ENCODE data around the gene WARS2.
"Not testable (repeated sequence)": the region's sequence is repeated elsewhere in the genome, so short reads cannot be mapped to it uniquely, and the experiment has no call there.

WARS2 gene

DNA sequence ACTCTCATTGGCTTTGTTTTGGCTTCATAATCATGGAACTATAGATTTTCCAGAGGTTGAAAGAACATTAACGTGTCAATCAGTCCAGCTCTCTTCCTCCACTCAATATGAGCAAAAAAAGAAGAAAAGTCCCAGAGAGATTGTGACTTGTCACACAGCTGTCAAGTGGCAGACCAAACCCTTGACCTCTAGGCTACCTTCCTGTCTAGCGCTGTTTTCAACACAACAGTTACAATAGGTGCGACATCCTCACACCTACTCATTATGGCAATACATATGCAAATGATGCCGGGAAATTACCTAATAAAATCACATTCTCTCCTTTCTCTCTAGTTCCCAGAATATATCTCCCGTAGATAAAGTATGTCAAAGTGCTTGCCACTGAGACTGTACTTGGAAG lies 1.1 kb downstream of the WARS2 start:
- DNase-seq (ENCODE audit: low read depth in 2 of 2), result peak; percentile 3 to 9

DNA sequence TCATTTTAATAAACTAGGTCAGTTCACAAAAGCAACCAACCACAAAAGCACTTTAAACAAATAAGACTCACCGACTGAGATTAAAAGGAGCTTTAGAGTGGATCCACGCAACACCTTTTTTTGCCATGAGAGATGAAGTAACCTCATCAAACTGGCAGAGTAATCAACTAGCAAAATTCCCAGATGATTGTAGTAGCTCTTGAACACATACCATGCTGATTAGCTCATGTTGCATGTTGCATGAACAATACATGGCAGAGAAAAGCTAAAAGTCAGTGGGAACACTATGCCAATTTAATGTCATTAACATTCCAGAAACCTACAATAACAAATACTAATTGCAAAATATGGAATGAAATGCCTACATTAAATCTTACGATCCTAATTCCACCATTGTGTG lies 4.1 kb downstream of the WARS2 start:
- DNase-seq (ENCODE audit: low read depth in 2 of 2), result no peak

DNA sequence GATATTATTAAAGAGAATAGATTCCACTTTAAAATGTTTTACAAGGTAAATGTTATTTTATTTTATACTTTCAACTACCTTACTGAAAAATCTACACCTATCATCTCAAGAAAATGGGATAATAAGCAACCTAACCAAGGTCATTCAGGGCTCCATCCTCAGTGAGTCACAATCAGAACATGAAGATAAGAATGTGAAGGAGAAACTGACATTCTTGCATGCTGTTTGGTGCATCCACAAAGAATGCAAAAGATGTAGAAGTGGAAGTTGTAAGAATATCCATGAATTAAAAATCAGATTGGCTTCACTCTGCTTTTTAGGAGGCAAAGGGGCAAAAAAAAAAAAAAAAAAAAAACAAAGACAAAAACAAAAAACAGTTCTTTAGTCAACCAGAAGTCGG lies 6.5 kb downstream of the WARS2 start:
- DNase-seq (ENCODE audit: low read depth in 2 of 2), result no peak

DNA sequence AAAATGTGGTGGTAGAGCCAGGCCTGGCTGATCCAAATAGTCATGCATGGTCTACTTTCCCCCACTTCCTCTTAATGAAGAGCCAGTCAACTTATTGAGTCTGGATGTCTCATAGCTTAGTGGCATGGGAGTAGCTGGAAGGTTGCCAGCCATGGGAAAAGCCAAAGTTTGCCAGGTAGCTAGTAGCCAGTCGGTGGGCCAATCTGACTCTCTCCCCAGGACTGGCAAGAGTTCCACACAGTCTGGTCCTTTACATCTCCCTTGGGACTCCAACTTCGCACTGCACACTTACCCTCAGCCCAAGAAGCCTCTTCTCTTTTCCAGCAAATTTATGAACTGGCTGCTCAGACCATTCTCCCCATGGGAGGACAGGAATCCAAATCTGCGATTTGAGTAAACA lies 8.3 kb downstream of the WARS2 start:
- DNase-seq (ENCODE audit: low read depth in 2 of 2), result no peak

DNA sequence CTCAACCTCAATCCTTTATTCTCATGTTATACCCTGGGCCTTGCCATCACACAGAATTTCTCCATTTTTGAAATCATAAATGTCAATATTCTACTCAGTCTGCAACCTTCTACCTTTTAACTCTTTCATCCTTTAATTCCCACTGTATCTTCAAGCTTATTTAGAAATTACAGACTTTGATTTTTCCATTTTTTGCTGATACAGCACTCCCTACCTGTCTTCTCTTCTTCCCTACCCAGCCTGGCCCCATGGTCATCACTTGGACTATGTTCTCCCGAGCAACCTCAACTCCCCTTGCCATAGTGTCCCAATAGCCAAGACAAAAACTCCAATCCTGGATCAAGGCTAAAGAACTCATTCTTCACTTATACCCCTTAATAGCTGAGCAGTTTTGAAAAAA lies 14.6 kb downstream of the WARS2 start:
- no peak for DNase-seq (ENCODE audit: low read depth in 2 of 2)

DNA sequence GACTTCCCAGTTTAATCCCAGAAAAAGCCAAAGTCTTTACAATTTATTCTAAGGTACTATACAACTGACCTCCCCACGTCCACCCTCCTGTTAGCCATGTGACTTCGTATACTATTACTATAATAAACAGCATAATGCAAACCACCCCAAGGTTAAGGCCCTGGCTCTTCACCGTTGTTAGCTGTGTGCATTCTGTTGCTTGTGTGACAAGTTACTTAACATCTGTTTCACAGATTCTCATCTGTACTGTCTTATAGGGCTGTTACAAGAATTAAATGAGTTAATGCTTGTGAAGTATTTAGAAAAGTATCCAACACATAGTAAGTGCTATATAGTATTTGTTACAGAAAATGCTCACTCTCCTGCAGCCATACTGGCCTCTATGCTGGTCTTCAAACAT lies 15.7 kb downstream of the WARS2 start:
- DNase-seq (ENCODE audit: low read depth in 2 of 2), result no peak

DNA sequence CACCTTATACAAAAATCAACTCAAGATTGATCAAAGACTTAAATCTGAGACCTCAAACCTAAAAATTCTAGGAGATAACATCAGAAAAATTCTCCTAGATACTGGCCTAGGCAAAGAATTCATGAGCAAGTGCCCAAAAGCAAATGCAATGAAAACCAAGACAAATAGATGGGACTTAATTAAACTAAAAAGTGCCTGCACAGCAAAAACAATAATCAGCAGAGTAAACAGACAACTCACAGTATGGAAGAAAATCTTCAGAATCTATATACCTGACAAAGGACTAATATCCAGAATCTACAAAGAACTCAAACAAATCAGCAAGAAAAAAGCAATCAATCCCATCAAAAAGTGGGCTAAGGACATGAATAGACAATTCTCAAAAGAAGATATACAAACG lies 18.6 kb downstream of the WARS2 start:
- DNase-seq (ENCODE audit: low read depth in 2 of 2), result not testable (repeated sequence)

DNA sequence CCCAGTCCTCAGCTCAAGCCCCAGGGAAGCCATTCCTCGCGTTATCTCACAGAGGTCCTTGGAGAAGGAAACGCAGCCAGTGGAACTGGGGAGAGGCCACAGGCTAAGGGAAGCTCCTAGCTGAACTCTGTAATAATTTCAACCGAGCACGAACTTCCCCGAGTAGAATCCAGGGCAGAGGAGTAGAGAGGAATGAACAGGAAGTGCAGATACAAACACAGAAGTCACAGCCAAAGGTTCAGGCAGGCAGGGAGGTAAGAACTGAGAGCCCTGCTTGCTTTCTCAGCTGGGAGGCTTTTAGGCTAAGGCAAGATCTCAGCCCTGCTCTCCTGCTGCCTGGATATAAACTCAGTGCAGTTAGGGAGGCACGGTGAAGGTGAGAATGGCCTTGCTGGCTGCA lies 23.7 kb downstream of the WARS2 start:
- no peak for DNase-seq (ENCODE audit: low read depth in 2 of 2)

DNA sequence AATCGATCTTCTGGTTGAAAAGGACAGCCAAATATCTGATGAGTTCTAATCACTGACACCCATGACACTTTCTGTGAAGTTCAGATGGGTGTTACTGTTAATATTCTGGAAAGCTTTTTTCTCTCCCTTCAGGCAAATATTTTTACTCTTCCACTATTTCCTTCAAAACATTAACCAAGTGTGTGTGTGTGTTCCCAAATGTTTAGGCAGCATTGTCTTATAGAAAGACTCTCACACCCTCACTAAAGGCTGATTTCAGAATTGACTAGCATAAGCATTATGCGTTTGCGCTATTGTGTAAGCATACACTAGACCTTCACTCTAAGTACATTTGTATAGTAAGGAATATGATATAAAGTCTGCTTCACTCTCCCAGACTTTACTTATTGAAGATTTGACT lies 24.7 kb downstream of the WARS2 start:
- no peak for DNase-seq (ENCODE audit: low read depth in 2 of 2)

DNA sequence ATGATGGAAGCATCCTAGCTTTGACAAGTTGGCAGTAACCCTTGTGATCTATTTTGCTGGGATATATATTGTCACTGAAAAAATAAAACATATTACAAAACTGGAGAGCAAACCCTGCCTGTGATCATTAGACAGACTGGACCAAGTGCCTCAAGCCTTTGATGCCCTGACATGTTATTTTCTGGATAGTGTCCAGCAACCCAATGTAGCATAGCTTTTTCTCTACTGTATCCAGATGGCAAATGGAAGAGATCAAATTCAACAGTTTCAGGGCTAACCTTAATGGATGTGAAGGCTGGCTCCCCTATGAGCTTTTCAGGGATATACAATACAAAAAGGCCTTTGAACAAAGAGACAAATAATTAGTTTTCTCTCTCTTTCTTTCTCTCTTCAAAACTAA lies 25.1 kb downstream of the WARS2 start:
- no peak for DNase-seq (ENCODE audit: low read depth in 2 of 2)

DNA sequence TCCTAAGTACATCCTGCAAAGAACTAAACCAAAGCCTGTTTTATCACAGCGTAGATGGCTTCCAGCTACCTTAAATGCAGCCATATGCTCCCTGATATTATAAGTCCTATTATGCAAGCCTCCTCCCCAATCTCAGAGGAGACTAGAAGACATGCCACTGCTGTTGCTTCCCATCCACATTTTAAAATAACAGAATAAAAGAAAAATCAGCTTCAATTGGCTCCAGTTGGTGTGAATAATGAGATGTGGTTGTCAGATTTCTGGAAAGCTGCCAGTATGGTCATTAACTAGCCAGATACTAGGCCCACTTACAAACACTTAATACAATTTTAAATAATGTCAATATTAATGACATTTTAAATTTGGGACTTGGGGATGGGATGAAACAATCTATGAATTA lies 25.7 kb downstream of the WARS2 start:
- no peak for DNase-seq (ENCODE audit: low read depth in 2 of 2)

DNA sequence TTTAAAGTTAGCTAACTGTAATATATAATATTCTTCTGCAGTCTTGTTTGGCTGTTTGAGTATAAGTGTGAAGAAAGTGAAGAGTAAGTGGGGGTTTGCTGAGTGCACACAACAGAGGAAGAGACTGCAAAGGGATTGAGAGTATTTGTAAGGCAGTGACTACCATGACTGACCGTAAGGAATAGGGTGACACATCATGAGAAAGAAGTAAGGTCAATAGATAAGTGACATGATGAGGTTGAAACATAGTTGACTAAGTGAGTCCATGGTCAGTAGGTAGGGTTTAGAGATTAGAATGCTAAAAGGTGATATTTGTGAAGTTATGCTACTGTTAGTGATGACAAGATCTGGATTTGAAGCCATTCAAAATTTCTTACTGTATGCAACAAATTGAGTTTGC lies 27.7 kb downstream of the WARS2 start:
- no peak for DNase-seq (ENCODE audit: low read depth in 2 of 2)

DNA sequence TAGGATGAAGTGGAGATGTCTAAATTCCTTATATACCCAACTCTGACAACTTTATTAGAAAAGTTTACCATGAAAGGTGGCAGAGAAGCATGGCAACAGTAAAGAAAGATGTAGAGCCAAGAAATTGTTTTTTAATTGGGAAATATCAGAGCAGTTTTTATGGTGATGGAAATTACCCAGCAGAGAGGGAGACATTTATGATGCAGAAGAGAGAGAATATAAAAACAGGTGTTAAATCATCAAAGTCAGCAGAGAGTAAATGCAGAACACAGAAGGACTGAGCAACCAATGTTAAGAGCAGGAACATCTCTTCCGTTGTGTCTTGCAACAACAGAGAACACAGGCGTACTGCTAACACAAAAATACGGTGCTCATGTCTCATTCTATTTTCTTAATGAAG lies 28.2 kb downstream of the WARS2 start:
- DNase-seq (ENCODE audit: low read depth in 2 of 2), result no peak

DNA sequence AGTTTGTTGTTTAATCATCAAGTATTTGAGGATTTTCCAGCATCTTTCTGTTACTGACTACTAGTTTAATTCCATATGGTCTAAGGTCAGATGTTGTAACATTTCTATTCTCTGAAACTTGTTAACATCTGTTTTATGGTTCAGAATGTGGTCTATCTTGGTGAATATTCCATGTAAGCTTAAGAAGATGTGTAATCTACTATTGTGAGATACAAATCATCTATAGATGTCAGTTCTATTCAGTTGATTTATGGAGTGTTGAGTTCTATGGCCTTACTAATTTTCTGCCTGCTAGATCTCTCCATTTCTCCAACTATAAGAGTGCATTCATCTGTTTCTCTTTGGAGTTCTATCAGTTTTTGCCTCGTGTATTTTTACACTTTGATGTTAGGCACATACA lies 31.5 kb downstream of the WARS2 start:
- no peak for DNase-seq (ENCODE audit: low read depth in 2 of 2)

DNA sequence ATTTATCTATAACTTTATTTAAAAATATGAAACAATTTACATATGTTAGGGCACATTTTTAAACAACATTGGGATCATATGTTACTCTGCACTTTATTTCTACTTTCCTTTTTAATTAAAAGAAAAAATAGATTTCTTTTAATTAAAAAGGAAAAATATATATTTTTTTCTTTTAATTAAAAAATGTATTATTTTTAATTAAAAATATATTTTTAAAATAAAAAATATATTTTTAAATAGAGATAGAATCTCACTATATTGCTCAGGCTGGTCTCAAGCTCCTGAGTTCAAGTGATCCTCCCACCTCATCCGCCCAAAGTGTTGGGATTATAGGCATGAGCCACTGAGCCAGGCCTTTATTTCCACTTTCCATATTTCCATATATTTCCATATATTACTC lies 36.7 kb downstream of the WARS2 start:
- no peak for DNase-seq (ENCODE audit: low read depth in 2 of 2)

DNA sequence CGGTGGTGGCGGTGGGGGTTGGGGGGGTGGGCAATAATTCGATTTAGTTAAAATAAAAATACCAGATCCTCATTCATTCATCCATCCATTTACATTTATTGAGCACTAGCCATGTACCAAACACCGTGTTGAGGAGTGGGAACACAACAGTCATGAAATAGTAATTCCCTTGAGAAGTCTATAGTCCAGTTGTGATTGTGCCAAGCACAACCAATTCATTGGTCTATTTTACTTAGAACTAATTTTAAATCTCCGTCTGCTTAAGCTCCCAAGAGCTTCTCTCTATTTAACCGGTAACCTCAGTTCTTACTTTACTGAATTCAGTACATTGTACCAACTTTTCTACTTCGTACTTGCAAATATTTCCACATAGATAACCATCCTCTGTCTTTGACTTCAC lies 38.4 kb downstream of the WARS2 start:
- DNase-seq (ENCODE audit: low read depth in 2 of 2), result no peak

DNA sequence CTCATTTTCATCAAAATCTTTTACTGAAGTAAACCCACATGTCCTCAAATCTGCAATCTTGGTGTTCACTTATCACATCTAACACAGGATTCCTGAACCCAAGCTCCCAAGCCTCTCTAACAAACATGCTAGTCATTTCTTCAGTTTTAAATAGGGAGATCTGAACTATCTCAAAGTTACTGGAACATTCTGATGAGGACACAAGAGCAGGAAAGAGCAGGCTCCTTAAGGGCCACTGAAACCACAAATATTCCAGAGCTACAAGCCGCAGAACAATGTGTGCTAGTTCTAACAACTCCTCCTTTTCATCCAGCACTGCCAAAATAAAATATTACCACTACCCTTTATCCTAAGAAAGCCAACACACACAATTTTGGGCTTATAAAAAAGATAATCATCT lies 38.9 kb downstream of the WARS2 start:
- DNase-seq (ENCODE audit: low read depth in 2 of 2), result no peak

DNA sequence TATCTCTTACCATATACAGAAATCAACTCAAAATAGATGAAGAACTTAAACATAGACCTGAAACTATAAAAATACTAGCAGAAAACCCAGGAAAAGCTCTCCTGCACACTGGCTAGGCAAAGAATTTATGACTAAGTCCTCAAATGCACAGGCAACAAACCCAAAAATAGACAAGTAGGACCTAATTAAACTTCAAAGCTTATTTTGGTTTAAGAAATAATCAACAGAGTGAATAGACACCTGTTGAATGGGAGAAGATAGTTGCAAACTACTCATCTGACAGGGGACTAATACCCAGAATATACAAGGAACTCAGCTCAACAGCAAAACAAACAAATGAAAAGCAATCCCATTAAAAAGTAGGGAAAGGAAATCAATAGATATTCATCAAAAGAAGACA lies 40.7 kb downstream of the WARS2 start:
- DNase-seq (ENCODE audit: low read depth in 2 of 2), result no peak

DNA sequence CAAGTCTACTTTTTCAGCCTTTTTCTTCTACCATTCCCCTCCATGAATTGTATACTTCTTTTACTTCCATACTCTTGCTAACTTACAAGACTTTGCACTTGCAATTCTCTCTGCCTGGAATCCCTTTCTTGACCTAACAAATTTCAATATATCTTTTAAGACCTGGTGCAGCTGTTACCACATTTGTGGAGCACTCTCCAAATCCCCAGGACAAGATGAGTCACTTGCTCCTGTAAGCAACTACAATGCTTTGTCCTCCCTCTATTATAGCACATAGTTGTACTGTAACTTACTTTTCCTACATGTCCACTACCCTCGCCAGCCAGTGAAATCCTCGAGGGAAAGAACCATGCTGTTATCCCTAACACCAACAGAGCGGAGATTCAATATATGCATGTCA lies 43.1 kb downstream of the WARS2 start:
- DNase-seq (ENCODE audit: low read depth in 2 of 2), result no peak

DNA sequence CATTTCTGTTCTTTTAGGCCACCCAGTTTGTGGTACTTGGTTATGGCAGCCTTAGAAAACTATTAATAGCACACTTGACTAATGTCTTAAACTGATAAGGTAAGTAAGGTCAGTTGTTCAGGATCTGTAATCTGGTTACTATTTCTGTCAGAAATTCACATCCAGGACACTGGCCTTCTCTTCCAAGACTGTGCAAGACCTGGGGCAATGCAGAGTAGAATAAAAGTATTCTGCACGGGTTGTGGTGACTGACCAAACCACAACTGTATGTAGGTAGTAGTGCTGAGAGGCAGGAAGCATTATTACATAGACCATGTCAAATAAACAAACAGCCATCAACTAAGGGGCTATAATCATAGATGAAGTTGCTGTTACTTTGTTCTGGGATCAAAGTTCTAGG lies 46.7 kb downstream of the WARS2 start:
- DNase-seq (ENCODE audit: low read depth in 2 of 2), result no peak

DNA sequence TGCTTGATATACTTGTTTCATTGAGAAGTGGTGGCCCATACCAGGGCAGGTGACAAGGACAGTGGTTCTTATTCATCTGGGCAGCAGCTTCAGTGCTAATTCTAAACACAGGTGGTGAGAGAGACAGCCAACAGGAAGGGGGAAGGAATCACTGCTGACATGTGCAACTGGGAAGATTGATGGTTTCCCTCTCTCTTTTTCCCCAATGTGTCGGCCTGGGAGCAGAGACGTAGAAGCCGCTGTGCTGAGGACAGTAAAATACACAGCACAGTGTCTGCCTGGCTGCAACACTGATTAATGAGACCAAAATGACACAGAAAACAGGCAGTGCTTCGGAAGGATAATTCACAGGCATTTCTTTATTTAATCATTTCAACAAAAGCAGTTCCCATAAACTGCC lies 48.8 kb downstream of the WARS2 start:
- DNase-seq (ENCODE audit: low read depth in 2 of 2), result no peak

DNA sequence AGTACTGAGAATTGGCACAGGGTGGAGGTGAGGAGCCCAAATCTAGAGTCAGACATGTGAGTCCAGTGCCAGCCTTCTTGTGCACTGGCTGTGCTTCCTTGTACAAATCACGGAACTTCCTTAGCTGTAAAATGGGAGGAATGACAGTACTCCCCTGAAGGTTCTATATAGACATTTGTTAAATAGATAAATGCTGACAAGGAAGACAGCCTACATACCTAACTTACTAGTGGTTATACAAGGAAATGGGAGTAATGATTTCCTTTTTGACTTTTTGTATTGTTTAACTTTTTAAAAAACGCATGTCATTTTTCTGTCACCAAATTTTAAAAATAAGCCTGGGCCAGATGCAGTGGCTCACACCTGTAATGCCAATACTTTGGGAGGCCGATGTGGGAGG lies 50.2 kb downstream of the WARS2 start:
- no peak for DNase-seq (ENCODE audit: low read depth in 2 of 2)

DNA sequence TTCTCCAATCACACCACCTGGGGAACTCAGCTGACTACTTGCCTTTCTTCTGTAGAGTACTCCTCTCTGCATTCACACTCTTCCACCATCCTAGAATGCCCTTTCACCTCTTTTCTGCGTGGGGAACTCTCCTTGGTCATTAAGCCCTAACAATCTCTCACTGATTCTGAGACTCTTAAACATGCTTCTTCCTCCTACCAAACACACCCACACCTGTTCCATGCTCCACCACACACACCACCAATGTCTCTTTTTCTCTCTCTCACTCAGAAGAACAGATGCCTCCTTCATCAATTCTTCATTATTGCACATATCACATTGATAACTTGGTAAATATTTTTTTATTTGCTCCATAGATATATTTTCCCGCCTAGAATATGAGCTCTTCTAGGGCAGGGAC lies 53.6 kb downstream of the WARS2 start:
- DNase-seq (ENCODE audit: low read depth in 2 of 2), result no peak

DNA sequence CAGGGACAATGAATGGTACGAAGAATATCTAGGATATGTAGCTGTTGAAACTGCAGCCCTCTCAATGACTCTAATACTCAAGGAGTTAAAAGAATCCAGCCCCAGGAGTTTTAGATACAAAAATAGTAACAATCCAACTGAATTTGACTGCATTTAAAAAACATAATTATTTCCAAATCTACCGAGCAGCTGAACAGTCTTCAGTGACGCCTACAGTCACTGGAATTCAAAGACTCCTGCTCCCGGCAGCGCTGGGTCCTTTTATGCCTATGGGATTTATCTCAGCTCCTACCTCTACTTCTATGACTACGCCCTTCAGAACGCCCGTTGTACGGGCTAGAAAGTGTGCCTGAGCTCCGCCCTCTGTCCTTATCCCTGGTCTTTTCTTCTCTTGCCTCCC lies 55.7 kb downstream of the WARS2 start:
- DNase-seq (ENCODE audit: low read depth in 2 of 2), result no peak

DNA sequence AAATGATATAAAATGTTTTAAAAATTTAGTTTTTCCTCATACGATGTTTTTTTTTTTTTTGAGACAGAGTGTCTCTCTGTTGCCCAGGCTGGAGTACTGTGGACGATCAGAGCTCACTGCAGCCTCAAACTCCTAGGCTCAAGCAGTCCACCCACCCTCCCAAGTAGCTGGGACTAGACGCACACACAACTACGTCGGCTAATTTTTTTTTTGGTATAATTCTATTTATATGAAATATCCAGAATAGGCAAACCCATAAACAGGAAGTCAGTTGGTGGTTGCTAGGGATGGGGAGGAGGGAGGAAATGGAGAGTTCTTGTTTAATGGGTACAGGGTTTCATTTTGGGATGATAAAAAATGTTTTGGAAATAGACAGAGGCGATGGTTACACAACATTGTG lies 56.5 kb downstream of the WARS2 start:
- DNase-seq (ENCODE audit: low read depth in 2 of 2), result no peak
